Measurements from ENCODE around the gene TMEM91.
A peak's percentile ranks its signal among the peaks of the same experiment; 100 is the strongest.
"Not testable (repeated sequence)": the region's sequence is repeated elsewhere in the genome, so short reads cannot be mapped to it uniquely, and the experiment has no call there.

The TMEM91 gene

DNA sequence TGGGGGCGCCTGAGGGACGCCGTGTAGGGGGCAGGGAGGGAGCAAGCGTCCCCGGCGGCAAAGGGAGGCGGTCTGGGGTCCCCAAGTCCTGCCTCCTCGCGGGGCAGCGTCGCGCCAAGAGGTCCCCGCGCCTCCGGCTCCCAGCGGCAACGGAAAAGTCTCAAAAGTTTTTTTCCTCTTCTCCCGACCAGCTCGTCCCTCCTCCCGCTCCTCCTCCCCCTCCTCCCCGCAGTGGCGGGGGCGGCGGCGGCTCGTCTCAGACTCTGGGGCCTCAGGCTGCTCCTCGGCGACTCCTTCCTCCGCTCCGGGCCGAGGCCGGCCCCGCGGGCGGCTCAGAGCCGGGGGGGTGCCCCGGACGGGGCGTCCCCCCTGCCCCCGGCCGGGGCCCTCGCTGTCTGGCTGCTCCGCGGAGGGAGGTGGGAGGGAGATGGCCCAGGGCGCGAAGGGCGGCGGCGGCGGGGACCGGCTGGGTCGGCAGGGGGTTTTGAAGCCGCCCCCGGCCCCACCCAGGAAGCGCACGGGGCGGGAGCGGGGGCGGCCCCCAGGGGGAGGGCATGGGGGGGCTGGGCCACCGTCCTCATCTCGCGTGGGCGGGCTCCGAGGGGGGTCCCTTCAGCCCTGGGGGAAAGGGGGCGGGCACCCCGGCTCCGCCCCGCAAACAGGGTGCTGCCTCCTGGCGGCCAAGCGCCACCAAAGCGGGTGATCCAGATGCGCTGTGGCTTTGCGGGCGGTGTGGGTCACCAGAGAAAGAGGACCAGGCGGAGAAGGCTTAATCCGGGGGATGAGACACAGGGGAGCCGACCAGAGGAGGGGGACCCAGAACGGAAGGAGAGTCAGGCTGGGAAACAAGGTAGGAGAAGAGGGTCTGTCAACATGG is 22.6 kb upstream of the TMEM91 start, which contains the start of gene TGFB1:
TSS of gene TGFB1 (minus strand) at position 457 of the 877 bp plus-strand sequence. CDS start 878 bp downstream, outside the sequence.
- DNase-seq (ENCODE audit: low spot score), result peak; percentile 96

DNA sequence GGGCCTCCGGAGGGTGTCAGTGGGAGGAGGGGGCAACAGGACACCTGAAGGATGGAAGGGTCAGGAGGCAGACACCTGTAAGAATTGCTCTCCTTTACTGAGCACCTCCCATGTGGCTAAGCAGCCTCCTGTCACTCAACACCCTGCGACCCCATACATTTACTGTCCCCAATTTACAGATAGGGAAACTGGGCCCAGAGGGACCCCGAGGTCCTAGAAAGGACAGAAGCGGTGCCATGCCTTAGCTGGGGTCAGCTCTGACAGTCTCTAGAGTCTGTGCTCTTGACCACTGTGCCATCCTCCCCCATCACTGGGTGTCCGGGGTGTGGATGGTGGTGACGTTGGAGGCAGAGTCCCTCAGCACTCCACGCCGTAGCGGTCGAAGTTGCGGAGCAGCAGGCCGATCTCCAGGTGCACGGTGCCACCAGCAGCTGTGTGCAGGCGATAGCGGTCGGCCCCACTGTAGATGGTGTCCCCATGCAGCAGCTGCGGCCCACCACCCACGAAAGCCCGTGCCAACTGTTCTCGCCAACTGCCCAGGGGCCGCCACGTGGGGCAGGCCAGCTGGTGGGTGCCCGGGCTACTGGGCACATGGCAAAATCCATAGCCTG is 21.9 kb upstream of the TMEM91 start:
- no peak for DNase-seq (ENCODE audit: low spot score)

DNA sequence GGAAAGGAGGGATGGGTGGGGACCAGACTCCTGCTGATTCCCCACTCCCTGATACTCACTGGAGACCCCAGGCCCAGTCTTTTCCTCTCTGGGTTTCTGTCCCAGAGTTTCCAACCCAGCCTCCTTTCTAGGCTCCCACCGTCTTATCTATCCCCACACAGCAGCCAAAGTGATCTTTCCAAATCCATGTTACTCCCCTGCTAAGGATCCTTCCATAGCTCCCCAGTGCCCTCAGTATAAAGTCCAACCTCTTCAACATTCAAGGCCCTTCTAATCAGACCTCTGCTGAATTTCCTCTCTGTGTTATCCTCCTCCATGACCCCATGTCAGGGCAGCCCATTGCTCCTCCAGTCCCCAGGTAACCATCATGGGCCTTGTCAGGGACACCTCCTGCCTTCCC is 21.3 kb upstream of the TMEM91 start:
- DNase-seq (ENCODE audit: low spot score), result no peak

DNA sequence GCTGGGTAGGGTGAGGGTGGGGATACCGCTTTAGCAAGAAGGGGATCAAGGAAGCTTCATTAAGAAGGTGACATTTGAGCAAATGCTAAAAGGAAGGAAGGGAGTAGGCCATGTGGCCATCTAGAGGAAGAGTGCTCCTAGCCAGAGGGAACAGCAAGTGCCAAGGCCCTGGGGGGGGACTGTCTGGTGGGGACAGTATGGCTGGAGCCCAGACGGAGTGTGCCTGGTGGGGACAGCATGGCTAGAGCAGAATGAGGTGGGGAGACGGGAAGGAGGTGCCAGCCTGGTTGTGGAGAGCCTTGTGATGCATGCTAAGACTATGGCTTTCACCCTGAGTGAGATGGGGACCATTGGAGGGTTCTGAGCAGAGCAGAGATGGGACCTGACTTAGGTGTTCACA is 20.5 kb upstream of the TMEM91 start:
- DNase-seq (ENCODE audit: low spot score), result no peak

DNA sequence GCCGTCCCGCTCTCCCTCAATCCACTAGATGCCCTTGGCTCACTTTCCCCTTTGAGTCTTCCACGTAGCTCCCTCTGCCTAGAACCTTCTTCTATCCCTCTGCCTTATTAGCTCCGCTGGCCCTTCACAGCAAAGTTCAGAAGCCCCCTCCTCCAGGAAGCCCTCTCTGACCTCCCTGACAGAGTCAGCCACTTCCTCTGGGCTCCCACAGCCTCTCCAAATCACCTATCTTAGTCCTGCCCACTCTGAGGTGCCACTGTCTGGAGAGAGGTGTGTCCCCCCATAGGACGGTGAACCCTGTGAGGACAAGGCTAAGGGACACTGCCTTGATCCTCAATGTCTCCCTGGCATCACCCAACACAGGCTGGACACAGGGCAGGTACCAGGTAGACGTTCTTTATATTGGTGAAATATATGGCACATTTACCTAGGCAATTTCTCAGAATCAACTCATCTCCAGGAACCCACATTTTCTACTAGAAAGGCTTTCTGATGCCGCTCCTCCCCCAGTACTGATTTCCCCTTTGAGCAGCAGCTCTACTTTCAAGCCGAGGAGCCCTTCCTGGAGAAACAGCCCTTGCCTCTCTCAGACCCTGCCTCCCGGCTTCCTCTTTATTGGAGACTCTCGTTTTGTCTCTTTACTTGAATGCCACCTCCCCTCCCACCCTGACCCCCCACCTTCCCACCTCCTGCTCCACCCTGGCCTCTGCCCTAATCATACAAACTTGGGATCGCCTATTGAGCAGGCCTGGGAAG is 19.2 kb upstream of the TMEM91 start:
- peak; percentile 51 for DNase-seq (ENCODE audit: low spot score)

DNA sequence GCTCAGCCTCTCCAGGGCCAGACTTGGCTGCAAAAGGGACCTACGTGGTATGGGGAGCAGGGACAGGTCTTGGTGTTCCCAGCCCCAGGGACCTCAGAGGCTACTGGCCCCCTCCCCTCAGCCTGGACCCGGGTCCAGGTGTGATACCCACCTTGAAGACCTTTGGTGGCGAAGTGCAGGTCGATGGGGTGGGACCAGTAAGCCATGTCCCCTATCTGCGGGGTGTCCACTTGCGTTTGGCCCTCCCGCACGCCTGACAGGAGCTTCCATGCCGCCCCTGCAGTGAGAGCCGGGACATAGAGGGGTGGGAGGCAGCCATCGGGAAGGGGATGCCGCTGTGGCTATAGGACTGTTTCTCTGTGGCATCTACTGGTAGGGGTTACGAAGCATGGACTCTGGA is 18.6 kb upstream of the TMEM91 start:
- DNase-seq (ENCODE audit: low spot score), result no peak

DNA sequence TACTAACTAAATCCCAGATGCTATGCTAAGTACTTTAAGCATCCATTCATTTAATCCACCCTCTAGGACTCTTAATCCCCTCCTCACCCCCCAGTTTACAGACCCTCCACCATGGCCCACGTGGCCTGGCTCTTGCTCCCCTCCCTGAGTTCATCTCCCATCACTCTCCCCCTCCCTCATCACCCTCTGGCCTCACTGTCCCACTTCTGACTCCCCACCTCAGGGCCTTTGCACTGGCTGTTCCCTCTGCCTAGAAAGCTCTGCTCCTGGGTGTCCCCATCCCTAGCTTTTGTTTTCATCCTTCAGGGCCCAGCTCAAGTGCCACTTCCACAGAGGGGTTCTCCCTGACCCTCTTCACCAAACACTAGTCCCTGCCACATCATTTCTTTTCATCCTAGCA is 16.6 kb upstream of the TMEM91 start:
- no peak for DNase-seq (ENCODE audit: low spot score)

DNA sequence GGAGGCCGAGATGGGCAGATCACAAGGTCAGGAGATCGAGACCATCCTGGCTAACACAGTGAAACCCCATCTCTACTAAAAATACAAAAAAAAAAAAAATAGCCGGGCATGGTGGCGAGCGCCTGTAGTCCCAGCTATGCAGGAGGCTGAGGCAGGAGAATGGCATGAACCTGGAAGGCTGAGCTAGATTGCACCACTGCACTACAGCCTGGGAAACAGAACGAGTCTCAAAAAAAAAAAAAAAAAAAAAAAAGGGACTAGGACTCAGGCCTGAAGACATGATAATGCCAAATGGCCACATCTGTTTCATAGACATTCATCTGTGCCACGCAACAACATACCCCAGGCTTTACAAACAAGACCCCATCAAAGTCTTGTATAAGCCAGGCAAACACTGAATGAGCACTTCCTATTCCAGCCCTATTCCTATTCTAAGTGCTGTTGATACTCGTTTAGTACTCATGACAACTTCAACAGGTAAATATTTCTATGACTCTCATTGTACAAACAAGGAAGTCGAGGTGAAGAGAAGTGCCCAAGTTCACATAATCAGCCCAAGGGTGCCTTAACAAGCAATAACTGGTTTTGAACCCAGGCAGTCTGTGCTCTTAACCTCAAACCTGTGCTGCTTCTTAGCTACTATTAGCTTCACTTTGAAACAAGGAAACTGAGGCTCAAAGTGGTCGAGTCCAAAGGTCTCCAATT is 14.0 kb upstream of the TMEM91 start:
- DNase-seq (ENCODE audit: low spot score), result no peak

DNA sequence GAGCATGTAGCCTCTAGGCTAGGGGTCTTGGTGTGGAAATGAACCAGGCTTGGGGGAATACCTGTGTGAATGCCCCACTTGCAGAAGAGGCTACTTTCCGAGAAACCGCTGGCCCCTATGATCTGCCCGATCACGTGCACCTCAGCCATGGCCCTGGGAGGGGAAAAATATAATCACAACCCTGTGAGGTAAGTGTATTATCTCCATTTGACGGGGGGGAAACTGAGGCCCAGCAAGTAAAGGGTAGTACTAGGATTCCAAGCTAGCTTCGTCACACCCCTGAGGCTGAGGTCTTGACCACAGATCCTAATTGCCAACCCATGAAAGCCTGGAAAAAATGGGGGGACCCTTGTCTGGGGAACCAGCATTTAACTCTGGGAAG is 13.0 kb upstream of the TMEM91 start:
- no peak for DNase-seq (ENCODE audit: low spot score)

DNA sequence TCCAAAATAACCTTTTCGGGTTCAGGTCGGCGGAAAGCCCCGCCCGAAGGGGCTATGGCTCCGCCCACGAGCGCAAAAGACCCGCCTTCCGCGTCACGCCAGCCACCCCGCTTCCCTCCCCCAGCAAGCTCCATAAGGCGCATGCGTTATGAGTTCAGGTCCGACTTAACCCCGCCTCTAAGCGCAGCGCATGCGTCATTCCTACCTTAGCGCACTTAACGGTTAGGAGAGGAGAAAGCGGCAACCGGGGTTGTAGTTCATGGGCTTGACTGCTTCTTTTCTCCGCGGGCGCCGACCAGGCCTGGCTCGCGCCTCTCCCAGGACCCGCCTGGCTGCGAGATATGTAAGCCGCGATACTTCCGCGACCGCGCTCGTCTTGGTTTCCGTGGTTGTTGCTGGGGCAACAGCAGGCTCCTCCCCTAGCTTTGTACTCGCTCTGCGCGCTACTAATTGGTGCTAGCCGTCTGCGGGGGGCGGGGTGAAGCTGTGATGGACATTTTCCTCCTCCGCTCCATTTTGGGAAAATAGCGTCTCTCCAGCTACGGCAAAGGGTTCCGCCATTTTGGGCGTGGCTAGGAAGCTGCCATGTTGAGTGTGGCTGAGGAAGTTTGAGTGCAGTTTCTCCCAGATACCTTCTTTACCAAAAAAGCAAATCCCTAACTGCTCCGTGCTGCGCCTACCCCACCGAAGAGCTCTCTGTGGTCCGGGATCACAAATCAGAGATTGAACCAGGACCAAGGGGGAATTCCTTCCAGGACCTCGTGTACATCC is 12.4 kb upstream of the TMEM91 start, which contains the start of gene B9D2:
TSS of gene B9D2 (minus strand) at position 397 of the 771 bp plus-strand sequence. CDS start 630 bp downstream, outside the sequence.
- DNase-seq (ENCODE audit: low spot score), result peak; percentile 99

DNA sequence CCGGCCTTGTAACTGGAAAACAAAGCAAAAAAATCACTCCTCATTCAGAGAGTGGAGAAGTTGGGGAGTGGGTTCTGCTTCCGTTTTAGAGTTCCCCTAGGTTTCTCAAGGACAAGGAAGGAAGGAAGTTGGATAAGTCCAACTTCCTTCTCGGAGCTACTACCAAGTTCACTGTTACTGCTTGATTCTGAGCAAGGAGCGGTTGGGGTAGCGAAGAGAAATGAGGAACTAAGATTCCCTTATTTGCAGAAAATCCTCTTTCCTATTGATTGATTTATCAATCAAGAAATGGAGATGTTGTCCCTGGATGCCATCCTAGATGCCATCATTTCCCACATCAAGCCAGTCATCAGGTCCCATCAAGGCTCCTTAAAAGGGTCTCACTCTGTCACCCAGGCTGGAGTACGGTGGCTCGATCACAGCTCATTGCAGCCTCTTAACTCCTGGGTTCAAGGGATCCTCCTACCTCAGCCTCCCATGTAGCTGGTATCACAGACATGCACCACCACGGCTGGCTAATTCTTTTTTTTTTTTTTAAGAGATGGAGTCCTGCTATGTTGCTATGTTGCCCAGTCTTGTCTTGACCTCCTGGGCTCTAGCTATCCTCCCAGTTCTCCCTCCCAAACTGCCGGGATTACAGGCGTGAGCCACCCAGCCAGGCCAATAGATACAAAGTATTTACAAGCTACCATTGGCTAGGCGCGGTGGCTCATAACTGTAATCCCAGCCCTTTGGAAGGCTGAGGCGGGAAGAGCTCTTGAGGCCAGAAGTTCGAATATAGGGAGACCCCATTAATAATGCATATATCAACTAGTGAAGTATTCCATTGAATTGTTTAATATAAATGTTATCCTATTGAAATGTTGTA is 11.6 kb upstream of the TMEM91 start:
- no peak for DNase-seq (ENCODE audit: low spot score)

DNA sequence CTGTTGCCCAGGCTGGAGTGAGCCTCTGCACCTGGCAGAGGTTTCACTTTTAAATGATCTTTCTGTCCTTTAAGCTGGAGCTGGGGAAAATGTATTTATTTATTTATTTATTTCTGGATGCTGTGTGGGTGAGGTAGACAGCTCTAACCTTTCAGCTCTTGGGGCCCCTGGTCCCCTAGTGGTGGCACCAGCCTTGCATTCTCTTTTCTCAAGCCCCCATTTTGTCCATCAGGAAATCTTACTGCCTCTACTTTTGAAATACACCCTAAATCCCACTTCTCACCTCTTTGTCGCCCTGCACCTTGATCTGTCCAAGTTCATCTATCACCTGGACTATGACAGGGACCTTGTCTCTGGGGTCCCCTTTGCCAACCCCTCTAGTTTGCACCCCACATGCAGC is 10.2 kb upstream of the TMEM91 start:
- DNase-seq (ENCODE audit: low spot score), result no peak

DNA sequence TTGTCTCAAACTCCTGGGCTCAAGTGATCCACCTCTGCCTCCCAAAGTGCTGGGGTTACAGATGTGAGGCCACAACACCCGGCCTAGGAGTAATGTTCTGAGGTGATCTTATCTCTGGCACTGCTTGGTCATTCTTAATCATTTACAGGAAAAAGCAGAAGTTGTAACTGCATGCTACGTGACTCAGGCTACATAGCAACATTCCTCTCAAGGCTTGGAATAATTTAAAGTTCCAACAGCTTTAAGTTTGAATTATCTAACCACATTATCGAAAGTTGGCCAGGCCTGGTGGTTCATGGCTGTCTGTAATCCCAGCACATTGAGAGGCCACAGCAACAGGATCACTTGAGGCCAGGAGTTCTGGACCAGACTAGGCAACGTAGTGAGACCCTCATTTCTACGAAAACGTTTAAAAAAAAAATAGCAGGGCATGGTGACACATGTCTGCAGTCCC is 8.5 kb upstream of the TMEM91 start:
- no peak for DNase-seq (ENCODE audit: low spot score)

DNA sequence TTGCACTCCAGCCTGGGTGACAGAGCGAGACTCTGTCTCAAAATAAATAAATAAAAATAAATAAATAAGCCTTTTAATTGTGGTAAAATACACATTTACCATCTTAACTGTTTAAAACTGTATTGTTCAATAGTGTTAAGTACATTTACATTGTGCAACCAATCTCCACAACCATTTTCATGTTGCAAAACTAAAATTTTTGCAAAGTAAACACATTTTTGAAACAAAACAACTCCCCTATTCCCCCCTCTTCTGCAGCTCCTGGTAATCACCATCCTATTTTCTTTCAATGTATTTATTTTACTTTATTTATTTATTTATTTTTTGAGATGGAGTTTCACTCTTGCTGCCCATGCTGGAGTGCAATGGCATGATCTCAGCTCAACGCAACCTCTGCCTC is 6.6 kb upstream of the TMEM91 start:
- DNase-seq (ENCODE audit: low spot score), result no peak

DNA sequence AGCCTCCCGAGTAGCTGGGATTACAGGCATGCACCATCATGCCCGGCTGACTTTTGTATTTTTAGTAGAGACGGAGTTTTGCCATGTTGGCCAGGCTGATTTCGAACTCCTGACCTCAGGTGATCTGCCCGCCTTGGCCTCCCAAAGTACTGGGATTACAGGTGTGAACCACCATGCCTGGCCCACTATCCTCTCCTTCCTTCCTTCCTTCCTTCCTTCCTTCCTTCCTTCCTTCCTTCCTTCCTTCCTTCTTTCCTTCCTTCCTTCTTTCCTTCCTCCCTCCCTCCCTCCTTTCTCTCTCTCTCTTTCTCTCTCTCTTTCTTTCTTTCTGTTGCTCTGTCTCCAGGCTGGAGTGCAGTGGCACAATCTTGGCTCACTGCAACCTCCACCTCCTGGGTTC is 5.2 kb upstream of the TMEM91 start:
- not testable (repeated sequence) for DNase-seq (ENCODE audit: low spot score)

DNA sequence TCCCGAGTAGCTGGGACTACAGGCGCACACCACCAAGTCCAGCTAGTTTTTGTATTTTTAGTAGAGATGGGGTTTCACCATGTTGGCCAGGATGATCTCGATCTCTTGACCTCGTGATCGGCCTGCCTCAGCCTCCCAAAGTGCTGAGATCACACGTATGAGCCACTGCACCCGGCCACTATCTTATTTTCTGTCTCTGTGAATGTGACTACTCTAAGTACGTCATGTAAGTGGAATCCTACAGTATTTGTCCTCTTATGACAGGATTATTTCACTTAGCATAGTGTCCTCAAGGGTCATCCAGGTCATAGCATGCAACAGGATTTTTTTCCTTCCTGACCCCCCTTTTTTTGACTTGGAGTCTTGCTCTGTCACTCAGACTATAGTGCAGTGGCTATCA is 4.8 kb upstream of the TMEM91 start:
- no peak for DNase-seq (ENCODE audit: low spot score)

DNA sequence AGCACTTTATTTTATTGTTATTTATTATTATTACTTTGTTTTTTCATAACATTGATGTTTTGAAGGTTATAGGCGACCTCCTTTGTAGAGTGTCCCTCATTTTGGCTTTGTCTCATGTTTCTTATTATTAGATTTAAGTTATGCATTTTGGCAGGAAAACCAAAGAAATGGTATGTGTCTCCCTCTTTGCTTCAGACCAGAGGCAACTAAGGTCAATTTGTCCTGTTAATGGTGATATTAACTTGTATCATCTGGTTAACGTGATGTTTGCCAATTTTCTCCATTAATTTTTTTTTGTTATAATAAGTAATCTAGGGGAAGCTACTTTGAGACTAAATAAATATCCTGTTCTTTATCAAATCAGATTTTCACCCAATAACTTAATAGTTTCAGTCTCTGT is 3.8 kb upstream of the TMEM91 start:
- no peak for DNase-seq (ENCODE audit: low spot score)

DNA sequence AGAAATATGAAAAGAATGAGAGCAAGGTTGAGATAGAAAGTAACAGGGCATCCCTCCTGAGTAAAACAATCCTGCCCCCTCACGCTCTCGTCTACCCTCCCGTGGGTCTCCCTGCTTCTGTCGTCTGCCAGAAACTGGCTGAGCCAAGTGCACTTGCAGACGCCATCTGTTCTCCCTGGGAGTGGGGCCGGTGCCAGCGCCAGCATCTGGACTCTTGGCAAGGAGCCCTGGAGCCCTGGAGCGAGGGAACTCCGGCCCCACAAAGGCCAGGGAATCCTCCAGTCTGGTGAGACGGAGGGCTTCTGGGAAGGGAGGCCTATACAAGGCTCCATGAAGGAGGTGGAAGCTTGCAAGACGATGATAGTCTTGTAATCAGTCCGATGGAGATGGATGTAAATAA is 2.3 kb upstream of the TMEM91 start:
- no peak for DNase-seq (ENCODE audit: low spot score)

DNA sequence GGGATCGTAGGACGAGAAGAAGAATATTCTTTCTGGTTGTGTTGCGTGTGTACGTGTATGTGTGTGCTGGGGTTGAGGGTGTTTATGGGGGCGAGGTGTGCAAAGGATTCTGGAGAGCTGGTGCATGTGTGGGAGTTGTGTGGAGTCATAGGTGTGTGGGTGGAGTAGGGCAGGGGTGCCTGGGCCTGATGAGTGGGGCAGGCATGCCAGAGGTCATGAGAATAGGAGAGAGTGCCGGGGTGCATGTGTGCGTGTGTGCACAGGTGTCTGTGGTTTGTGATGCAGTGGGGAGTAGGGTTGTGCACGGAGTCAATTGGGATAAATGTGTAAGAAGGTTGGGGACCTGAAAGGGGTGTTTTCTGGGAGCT is 649 bp downstream of the TMEM91 start:
- no peak for DNase-seq (ENCODE audit: low spot score)

DNA sequence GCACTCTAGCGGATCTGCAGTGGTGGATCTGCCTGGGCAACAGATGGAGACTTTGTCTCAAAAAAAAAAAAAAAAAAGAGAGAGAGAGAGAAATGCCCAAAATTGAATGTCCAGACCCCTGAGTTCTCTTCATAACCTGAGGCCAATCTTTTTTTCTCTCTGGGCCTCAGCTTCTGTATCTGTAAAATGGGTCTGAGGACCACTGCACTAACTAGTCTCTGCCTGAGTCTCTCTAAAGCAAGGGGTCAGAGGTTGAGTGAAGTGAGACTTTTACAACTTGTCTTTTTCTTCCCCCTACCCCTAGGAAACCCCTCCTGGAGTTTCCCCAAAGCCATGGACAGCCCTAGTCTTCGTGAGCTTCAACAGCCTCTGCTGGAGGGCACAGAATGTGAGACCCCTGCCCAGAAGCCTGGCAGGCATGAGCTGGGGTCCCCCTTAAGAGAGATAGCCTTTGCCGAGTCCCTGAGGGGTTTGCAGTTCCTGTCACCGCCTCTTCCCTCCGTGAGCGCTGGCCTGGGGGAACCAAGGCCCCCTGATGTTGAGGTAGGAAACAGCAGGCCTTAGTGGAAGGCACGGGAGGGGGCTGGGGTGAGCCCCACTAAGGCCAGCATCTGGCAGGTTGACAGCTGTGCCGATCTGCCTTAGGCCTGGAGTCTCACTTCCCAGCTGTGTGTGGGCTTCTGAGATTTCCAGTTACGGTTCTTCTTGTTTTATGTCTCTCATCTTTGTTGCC is 1.8 kb downstream of the TMEM91 start:
- no peak for DNase-seq (ENCODE audit: low spot score)

All from CD4-positive, alpha-beta T cell treated with Interleukin-2 at 100 ng/mL for 4 hours (primary cell).